Kidney glomerular epithelial cell (primary cell): ENCODE measurements around the gene SRPK1.

Experiments
- DNase-seq: peaks from one replicate; lab custom pipeline; 2025; lab: John Stamatoyannopoulos, UW

Gene SRPK1

DNA sequence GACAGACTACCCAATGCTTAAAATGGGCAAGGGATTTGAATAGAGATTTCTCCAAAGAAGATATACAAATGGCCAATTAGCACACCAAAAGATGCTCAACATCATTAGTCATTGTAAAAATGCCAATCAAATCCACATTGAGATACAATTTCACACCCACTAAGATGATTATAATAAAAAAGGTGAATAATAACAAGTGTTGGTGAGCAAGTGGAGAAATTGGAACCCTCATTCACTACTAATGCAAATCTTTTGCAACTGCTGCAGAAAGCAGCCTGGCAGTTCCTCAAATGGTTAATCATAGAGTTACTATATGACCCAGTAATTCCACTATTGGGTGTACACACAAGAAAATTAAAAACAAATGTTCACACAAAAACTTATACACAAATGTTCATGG is 103.4 kb downstream of the SRPK1 start:
- DNase-seq: no peak

DNA sequence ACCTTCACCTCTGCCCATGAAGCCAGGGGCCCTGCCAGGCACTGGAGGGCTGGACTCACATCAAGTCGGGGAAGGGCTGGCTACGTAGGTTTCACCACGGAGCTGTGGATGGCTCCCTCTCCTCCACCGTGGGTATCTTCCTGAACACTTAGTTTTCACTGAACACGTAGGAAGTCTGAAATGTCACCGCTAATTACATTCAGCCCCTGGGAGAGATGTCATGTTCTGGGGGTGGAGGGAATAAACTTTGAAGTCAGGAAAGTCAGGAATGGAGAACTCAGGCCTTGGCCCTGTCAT is 109.3 kb downstream of the SRPK1 start:
- DNase-seq: no peak

DNA sequence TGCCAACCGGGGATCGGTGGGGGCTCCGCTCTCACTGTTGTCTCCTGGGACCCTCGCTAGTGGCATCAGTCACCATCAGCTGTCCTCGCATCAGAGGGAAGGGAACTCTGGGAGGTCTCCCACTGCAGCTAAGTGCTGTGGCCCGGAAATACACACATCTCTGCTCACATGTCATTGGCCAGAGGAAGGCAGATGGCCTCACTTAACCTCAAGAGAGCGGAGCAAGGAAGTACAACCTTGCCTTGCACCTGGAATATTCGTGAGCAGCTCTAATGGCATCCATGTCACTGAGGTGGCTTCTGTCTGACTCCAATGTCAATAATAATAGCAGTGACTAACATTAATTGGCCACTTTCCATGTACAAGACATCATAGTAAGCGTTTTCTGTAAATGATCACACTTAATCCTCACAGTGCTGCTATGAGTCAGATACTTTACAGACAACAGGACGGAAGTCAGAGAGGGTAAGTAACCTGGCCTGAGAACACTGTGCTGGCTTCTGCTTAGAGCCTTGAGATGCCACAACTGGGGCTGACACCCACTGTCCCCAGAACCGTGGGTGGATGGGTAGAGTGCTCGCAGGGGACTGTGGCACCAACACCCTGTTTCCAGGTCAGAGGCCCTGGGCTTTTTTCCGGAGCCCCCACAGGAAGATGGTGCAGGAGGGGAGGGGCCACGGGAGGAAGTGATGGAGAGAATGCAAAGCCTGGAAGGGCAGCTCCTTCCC is 109.8 kb downstream of the SRPK1 start:
- peak; percentile 91 for DNase-seq

DNA sequence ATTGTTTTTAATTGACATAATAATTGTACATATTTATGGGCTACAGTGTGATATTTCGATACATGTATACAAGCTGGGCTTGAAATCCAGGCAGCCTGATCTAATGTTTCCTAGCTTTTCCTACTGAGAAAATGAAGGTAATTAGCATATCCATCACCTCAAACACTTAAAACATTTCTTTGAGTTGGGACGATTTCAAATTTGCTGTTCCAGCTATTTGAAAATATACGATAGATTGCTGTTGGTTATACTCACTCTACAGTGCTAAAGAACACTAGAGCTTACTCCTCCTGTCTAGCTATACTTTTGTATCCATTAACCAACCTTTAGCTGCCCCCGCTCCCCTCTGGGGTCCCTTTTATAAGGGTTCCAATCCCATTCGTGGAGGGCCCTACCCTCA is 111.1 kb downstream of the SRPK1 start:
- DNase-seq: no peak

DNA sequence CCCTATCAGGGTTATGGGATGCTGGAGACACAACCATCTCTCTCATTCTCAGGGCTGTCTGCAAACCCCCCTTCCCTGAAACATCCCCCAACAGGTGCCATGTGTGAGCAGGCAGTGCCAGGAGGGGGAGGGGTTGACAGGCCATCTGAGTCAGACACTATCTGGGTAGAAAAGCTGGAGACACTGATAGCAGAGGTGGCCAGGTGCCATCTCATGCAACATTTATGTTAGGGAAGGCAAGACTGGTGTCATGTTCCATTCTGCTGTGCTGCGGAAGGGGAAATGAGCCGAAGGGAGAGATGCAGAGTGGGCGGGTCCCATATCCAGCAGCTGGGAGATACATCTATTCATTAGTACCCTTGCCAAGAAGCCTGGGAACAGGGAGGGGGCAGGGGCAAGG is 112.2 kb downstream of the SRPK1 start:
- no peak for DNase-seq

DNA sequence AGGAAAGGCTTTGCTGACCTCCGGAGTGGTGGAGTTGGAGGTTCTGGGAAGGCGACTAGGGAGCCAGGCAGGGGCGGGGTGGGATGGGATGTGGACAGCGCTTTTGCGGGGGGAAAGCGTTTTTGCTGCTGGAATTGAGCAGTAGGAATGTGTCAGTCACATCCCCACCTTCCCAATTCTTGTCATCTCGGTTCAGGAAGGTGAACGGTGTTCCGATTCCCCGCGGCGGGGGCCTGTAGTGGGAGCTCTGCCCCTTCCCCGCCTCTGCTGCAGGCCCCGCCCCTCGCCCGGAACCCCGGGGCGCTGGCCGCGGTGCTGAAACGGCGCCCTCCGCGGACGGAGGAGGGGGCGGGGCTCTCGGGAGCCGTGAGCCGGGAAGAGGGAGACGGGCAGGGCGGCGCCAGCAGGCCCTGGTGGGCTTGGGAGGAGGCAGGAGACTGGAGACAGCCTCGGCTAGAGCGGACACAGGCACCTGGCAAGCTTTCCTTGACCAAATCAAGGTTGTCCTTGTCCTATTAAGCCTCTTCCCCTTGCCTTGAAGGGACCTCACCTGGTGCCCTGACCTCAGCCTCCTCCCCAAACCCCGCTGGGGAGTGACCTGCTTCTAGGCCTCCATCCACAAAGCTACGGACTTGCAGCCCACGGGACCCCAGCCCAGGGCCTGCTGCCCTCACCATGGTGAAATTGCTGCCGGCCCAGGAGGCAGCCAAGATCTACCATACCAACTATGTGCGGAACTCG is 115.7 kb downstream of the SRPK1 start, which contains the start of gene LHFPL5:
Gene LHFPL5, plus strand, starts transcription at position 357 of the 741 bp plus-strand sequence. Its CDS starts 319 bp downstream, at position 676.
- no peak for DNase-seq

DNA sequence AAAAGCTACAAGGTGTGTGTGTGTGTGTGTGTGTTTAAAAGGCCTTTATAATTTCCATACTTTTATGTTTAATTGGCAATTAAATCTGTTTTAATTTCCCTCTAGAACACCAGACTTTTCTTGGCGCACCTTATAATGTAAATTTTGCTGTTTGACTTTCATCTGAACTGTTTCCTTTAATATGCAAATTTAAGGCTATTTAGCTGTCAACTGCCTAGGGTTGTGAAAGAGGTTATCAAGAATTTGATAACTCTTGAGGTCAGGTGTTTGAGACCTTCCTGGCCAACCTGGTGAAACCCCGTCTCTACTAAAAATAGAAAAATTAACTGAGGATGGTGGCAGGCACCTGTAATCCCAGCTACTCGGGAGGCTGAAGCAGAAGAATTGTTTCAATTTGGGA is 119.8 kb downstream of the SRPK1 start:
- DNase-seq: no peak

DNA sequence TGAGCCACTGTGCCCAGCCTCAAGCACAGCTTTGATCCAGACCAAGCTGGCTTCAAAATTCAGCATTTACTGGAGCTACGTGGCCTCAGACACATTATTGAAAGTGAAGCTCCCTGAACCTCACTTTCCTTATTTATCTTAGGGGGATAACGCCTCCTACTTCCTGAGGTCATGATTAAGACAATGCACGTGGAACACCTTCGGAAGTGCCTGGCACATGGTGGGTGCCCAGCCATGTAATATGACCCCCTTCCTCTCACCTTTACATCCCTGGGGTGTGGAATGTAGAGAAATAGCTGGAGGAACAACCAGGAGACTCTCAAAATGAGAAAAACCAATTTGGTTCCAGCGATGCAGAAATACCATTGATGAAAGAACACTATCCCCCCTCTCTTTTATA is 122.2 kb downstream of the SRPK1 start:
- no peak for DNase-seq

DNA sequence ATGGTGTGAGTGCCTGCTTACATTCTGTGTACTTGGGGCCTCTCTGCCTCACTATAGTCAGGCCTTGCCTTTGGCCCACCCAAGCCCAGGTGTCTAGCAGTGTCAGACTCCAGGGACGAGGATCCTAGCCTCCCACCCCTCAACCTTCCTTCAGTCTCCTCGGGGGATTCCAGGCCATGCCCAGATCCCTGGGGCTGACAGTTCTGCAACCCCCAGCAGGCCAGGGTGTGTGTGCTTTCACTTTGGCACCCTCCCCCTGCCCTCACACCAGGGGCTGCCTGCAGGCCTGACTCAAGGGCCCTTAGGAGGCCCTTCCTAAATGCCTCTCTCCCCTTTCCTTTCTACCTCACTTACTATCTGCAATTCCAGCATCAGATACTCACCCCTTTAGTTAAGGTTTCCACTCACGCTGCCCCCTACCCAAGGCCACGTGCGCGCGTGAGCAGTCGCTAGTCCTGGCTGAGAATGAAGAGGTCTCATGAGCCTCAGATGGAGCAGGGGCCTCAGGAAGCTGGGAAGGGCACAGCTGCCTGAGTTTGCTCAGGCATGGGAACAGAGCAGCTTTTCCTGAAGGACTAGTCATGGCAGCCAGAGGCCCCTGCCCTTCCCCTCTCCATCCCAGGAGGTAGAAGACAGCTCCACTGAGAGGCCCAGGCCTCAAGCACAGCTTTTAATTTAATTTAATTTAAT is 122.9 kb downstream of the SRPK1 start:
- no peak for DNase-seq

DNA sequence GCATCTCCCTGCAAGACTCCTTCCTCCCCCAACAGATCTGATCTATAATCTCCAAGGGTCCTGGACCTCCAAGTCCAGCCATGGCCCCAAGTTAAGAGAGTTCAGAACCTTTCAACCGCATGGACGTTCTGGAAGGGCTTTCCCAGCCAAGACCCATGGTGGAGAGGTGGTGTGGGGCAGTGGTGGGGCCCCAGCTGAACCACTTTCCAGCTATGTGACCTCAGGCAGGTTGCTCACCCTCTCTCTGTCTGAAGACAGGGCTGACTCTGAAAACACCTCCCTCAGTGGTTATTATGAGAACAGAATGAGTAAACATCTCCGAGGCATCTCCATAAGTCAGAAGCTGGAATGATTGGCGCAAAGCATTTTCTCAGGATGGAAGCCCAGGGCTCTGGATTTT is 124.7 kb downstream of the SRPK1 start:
- DNase-seq: no peak

DNA sequence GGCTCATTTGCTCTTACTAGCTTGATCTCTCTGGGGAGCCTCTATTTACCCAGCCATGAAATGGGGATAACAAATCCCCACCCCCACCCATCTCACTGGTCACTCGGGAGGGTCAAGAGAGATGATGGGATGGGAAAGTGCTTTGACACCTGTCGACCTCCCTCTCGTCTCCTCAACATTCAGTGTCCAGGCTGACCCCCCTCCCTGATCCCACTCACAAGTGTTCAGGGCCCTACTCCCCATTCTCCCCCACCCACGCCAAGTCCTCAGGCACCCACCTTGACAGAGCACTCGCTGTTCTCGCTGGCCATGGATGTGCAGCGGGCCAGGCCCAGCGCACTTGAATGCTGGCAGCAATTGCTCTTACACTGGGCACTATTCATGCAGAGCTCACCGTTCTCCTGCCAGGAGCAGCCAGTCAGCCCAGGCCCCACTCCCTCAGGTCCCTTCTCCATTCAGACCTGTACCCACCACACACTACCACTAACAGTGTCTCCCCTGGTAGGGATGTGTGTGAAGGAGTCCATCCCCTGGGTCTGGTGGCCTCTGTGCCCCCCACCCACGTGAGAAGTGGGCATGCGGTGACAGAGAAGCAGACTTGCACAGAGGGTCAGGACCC is 125.3 kb downstream of the SRPK1 start:
- DNase-seq: no peak

DNA sequence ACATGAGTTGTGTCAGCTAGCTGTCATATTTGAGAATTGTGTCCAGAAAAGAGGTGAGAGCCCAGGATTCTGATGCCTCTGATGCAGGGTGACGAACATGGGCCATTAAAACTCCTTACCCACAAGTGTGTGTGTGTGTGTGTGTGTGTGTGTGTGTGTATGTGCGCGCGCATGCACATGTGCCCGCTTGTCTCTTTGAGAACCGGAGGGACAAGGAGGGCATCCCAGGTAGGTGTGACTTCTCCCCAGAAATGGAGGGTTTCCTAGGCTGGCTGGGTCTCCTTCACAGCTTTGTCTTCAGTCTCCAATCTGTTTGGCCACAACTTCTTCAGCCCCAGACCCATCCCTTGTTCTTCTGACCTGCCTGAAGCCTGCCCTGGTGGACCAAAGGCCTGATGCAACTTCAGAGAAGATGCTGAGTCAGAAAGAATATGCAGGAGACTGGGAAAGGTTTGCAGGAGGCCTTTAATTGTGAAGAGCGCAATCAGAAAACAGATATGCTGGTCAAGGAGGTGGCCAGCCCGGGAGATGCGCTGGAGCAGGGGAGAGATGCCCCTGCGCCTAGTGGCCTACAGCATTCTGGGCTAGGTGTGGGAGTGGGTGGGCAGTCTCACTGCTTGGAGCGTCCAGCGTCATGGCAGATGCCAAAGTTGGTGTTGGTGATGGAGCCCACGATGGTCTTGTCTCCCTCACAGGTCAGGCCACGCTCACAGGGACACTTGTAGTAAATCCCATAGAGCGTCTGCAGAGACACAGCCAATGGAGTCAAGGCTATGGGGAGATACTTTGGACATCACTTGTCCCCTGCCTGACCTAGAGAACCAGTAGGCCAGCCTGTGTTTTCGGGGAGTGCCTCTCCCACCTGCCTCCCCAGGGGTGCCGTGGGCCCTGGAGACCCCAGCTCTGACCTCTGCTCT is 126.1 kb downstream of the SRPK1 start:
- no peak for DNase-seq

DNA sequence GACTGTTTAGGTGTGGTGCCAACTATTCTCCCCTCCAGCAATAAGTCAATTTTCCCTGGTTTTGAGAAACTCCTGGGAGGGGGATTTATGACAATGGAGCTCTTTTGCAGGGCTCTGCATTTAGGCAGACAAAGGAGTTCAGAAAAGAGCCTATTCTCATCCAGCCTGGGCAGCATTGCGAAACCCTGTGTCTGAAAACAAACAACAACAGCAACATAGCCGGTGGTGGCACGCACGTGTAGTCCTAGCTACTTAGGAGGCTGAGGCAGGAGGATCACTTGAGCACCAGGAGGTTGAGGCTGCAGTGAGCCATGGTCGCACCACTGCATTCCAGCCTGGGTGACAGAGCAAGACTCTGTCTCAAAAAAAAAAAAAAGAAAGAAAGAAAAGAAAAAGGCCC is 130.2 kb downstream of the SRPK1 start:
- DNase-seq: no peak

DNA sequence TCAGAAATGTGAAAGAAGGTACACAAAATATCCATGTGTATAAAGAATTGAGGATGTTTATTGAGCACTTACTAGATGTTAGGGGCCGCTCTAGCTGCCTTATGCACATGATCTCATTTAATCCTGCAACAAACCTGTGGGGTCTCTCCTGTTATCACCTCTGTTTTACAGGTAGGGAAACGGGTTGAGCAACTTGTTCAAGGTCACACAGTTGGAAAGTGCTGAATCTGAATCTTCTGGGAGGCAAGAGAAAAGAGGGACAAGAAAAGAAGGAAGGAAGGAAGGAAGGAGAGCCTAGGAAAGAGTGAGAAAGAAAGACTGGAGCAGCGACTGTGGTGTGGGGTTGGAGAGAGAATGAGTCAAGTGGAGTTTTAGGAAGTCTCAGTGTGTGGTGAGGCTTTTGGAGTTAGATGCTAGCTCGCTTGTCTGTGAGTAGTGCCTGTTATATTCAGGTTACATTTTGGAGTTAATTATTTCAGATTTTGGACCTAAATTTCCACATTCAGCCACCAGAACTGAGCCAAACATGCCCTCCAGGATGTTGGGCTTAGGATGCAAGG is 132.4 kb downstream of the SRPK1 start:
- DNase-seq: no peak

DNA sequence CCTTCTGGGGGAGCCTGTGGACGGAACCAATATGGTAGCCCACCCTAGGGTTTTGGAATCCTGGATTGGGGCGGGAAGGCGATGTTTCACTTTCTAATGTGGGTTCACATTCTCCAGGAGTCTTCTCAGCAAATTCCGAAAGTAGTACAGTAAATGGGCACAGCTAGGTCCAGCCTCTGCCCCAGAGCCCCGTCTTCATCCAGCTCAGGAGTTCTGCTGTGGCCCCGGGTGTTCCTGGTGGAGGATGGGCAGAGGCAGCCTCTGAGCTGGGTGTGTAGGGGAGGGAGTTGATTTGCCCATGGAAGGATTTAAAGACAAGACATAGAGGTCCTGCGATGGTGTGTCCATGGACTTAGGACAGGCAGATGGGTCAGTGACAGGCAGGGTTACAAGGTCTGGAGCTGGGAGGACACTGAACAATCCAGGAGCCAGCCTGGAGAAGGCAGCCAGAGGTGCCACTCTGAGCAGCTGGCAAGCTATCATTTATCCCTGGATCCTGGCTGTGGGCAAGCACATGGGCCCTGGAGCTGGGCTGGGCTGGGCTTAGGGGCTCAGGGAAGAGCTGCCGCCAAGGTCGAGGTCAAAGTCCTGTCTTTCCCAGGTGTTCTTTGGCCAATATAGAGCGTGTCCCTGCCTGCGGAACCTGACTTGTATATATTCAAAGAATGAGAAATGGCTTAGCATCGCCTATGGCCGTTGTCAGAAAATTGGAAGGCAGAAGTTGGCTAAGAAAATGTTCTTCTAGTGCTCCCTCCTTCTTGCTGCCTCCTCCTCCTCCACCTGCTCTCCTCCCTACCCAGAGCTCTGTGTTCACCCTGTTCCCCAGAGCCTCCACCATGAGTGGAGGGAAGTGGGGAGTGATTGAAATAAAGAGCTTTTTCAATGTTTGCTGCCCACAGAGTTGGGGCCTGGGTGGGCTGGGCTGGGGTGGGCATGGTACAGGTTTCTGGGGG is 133.4 kb downstream of the SRPK1 start:
- DNase-seq: no peak

DNA sequence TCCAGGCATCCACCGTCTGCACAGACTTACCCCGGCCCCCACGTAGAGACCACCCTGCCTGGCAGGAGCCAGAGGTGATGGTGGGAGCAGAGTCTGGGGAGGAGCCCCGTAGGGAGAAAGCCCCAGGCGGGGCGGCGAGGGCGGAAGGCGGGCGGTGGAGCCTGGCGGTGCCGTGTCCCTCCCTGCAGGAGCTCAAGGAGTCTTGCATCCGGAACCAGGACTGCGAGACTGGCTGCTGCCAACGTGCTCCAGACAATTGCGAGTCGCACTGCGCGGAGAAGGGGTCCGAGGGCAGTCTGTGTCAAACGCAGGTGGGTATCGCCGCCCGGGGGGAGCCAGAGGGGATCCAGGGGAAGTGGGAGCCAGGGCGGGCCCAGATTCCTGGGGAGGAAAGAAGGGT is 134.1 kb downstream of the SRPK1 start:
- no peak for DNase-seq

DNA sequence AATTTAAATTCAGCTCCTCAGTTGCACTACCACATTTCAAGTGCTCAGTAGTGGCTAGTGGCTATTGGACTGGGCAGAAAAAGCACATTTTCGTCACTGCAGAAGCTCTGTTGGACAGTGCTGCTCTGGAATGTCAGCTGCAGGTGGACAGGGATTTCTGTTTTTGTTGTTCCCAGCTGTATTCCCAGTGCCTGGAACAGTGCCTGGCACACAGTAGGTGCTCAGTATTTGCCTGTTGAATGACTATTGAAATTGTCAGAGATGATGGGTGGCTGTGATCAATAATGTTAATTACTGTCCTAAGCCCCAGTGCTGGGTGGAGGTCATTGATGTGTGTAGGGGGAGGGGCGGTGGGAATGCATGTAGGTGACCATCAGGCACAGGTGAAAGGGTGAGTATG is 134.6 kb downstream of the SRPK1 start:
- DNase-seq: no peak

DNA sequence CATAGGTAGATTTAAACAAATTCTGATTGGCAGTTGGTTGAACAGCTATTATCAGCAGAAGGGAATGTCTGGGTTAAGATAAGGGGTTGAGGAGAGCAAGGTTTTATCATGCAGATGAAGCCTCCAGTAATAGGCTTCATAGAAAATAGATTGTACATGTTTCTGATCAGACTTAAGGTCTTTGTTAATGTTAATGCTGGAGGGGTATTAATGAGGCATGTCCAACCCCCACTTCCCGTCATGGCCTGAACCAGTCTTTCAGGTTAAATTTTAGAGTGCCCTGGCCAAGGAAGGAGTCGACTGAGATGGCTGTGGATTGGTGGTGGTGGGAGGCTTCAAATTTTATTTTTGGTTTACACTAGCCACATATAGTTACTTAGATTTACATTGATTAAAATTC is 136.7 kb downstream of the SRPK1 start:
- DNase-seq: no peak
